ENCODE results near the gene ZNF500. TPM values are rescaled to one million over a fixed set of nuclear protein-coding genes. Genes with fewer than 3 reads are reported as not detected.
"Not testable (repeated sequence)": the region's sequence is repeated elsewhere in the genome, so short reads cannot be mapped to it uniquely, and the experiment has no call there.

ZNF500 gene
- total and polyA plus RNA-seq, 7 donors: 4.2 to 14.4 (median 11.4) TPM

DNA sequence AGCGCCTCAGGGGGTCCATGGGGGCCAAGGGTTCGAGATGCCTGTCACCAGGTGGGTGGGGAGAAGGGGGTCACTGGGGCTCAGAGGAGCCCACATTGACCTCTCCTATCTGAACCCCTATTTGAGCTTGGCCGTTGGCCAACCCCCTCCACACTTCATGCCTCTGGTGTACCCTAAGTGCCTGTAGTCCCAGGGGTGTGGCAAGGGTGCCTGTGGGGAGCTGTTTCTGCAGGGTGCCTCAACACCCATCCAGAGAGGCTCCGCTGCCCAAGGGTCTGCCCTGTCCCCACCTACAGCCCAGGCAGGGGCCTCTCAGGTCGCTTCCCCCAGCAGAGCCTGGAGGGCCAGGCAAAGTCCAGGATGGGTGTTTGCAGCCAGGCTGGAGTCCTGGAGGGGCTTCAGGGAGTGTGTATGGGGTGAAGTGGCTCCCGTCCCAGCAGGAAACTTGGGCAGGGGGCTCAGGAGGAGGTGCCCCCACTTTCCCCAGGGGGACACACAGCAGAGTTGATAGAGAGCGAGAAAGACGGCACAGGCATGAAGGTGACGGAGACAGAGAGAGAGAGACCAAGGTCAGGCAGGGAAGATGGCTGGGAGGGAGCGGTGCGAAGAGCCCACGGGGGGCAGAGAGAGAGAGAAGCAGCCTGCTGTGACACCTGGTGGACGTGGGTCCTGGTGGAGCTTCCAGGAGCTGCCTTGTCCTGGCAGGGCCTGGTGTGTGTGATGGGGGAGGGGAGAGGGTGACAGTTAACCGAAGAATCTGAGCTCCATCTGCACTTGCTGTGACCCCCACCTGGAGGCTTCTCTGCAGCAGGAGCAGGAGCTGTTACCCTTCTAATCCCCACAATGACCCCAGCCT, 20.9 kb upstream of the ZNF500 start, which contains the start of gene SEPTIN12:
SEPTIN12 (minus strand) TSS at position 719 of the 856 bp plus-strand sequence; CDS start at position 19, 700 bp downstream.
- no peak for DNase-seq
- no peaks in the 10 kb centered on the region for H3K4me1 ChIP-seq
- H3K36me3 ChIP-seq: no peaks in the 10 kb centered on the region
- 77 to 80% methylated on average over 14 of the region's 14 CpGs for WGBS, 2 donors
- intact Hi-C loops (cut with DNase I): no loop called here
- TF ChIP-seq EP300 (IDR thresholded peaks at IDR 0.05): no peak
- TF ChIP-seq POLR2AphosphoS5 (IDR thresholded peaks at IDR 0.05): no peak
- TF ChIP-seq, protein P1, sequence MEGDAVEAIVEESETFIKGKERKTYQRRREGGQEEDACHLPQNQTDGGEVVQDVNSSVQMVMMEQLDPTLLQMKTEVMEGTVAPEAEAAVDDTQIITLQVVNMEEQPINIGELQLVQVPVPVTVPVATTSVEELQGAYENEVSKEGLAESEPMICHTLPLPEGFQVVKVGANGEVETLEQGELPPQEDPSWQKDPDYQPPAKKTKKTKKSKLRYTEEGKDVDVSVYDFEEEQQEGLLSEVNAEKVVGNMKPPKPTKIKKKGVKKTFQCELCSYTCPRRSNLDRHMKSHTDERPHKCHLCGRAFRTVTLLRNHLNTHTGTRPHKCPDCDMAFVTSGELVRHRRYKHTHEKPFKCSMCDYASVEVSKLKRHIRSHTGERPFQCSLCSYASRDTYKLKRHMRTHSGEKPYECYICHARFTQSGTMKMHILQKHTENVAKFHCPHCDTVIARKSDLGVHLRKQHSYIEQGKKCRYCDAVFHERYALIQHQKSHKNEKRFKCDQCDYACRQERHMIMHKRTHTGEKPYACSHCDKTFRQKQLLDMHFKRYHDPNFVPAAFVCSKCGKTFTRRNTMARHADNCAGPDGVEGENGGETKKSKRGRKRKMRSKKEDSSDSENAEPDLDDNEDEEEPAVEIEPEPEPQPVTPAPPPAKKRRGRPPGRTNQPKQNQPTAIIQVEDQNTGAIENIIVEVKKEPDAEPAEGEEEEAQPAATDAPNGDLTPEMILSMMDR (IDR thresholded peaks at IDR 0.05): no peak
- TF ChIP-seq POLR2A (IDR thresholded peaks at IDR 0.05): no peak
- H3K27ac ChIP-seq: no peak within 1 kb of the TSS
- H3K27me3 ChIP-seq: no peaks in the 10 kb centered on the region
- no peaks in the 10 kb centered on the region for H3K9me3 ChIP-seq
- no peak within 1 kb of the TSS for H3K4me3 ChIP-seq

DNA sequence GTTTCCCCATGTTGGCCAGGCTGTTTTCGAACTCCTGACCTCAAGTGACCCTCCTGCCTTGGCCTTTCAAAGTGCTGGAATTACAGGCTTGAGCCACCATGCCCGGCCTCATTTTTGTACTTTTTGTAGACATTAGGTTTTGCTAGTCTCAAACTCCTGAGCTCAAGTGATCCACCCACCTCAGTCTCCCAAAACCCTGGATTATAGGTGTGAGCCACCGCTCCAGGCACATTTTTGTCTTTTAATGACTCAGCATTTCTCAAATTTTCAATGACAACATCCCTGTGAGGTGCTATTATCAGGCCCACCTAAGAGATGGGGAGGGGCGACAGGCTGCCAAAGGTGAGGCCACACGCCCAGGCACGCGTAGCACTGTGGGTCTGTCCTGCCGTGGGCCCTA, 20.1 kb upstream of the ZNF500 start:
- intact Hi-C loops (cut with DNase I): no loop called here
- TF ChIP-seq, protein P1 (IDR thresholded peaks at IDR 0.05): no peak
- TF ChIP-seq POLR2A (IDR thresholded peaks at IDR 0.05) (no peak), POLR2AphosphoS5 (IDR thresholded peaks at IDR 0.05) (no peak), EP300 (IDR thresholded peaks at IDR 0.05) (no peak)
- Histone ChIP-seq H3K27ac (no peak overlapping the region), H3K4me3 (no peak overlapping the region), H3K9me3 (no peaks in the 10 kb centered on the region), H3K4me1 (no peaks in the 10 kb centered on the region), H3K36me3 (no peaks in the 10 kb centered on the region), H3K27me3 (no peaks in the 10 kb centered on the region)
- WGBS, 2 donors: 94 to 97% methylated on average over 8 of the region's 8 CpGs
- DNase-seq: no peak

DNA sequence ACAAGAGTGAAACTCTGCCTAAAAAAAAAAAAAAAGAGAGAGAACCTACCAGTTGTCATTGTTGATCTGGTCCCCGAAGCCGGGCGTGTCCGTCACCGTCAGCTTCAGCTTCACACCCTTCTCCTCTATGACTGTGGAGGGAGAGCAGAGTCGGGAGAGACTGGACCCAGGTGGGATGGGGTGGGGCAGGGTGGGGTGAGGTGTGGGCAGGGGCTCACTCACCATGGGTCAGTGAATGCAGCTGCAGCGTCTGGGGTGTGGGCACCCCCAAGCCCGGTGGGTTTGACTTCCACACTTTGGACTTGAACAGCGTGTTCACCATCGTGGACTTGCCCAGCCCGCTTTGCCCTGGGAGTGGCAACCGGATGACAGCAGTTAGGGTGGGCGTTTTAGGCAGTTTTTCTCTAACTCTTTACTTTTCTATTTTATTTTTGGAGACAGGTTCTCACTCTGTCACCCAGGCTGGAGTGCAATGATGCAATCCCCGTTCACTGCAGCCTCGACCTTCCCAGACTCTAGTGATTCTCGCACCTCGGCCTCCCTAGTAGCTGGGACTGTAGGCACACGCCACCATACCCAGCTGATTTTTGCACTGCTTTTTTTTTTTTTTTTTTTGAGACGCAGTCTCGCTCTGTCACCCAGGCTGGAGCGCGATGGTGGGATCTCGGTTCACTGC, 18.9 kb upstream of the ZNF500 start:
- Histone ChIP-seq H3K9me3 (no peaks in the 10 kb centered on the region), H3K36me3 (no peaks in the 10 kb centered on the region), H3K4me3 (no peak overlapping the region), H3K4me1 (no peaks in the 10 kb centered on the region), H3K27ac (no peak overlapping the region), H3K27me3 (no peaks in the 10 kb centered on the region)
- intact Hi-C loops (cut with DNase I): no loop called here
- DNase-seq: no peak
- no peak for TF ChIP-seq EP300 (IDR thresholded peaks at IDR 0.05)
- no peak for TF ChIP-seq POLR2A (IDR thresholded peaks at IDR 0.05)
- TF ChIP-seq POLR2AphosphoS5 (IDR thresholded peaks at IDR 0.05): no peak
- TF ChIP-seq, protein P1 (IDR thresholded peaks at IDR 0.05): no peak
- 55 to 85% methylated on average over 23 of the region's 23 CpGs for WGBS, 2 donors

DNA sequence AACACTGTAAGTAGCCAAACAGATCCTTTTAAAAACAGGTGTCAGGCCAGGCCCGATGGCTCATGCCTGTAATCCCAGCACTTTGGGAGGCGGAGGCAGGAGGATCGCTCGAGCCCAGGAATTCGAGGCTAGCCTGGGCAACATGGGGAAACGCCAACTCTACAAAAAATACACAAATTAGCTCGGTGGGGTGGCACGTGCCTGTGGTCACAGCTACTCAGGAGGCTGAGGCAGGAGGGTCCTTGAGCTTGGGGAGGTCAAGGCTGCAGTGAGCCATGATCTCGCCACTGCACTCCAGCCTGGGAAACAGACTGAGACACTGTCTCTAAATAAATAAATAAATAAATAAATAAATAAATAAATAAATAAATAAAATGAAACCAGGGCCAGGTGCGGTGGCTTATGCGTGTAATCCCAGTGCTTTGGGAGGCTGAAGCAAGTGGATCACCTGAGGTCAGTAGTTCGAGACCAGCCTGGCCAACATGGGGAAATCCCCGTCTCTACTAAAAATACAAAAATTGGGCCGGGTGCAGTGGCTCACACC, 17.6 kb upstream of the ZNF500 start:
- H3K9me3 ChIP-seq; intact Hi-C loops (cut with DNase I); H3K36me3 ChIP-seq; H3K27ac ChIP-seq; H3K4me1 ChIP-seq; H3K27me3 ChIP-seq; H3K4me3 ChIP-seq; DNase-seq: not testable (repeated sequence)
- WGBS, 2 donors: 92% methylated on average over 14 of the region's 14 CpGs

DNA sequence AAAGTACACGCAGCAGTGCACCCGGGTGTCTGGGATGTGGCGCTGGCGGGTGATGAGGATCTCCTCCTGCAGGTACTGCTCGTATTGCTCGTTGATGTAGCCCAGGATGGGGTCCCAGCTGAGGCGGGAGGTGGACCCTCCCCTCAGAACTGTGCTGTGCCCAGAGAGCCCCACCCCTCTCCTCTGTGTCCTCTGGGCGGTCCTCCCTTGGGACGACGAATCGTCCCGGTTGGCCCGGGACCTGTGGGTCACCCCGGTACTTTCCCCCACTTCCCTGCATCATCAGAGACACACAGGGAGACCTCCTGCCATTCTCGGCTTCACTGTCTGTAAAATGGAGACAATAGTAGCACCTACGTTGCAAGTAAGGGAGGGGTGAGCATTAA, 17.0 kb upstream of the ZNF500 start:
- 82 to 84% methylated on average over 16 of the region's 16 CpGs for WGBS, 2 donors
- Histone ChIP-seq H3K27ac (no peak overlapping the region), H3K9me3 (no peaks in the 10 kb centered on the region), H3K36me3 (no peaks in the 10 kb centered on the region), H3K27me3 (no peaks in the 10 kb centered on the region), H3K4me1 (no peaks in the 10 kb centered on the region), H3K4me3 (no peak overlapping the region)
- no peak for TF ChIP-seq POLR2A (IDR thresholded peaks at IDR 0.05)
- no peak for TF ChIP-seq EP300 (IDR thresholded peaks at IDR 0.05)
- TF ChIP-seq, protein P1 (IDR thresholded peaks at IDR 0.05): no peak
- no peak for TF ChIP-seq POLR2AphosphoS5 (IDR thresholded peaks at IDR 0.05)
- intact Hi-C loops (cut with DNase I): no loop called here
- DNase-seq: no peak

All from sigmoid colon (tissue), 7 donors.